ENCODE measurements around the gene NT5C.

DNA sequence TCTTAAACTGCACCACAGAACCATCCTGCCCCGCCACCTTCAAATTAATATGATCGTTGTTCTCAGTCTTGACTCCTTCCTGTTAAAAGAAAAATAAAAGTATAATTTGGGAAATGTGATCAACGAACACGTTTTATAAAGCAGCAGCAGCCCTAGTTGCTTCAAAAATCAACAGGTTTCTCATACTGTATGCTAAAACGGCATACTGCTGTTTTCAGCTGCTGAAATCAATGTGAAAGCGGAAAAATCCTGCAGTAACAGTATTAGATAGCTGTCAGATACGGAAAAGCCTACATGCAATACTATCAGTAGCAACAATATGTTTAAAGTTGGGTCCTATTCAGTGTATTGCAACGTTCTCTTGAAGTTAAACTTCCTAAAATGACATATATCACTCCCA lies 49.6 kb upstream of the NT5C start:
- TF ChIP-seq, protein P1, sequence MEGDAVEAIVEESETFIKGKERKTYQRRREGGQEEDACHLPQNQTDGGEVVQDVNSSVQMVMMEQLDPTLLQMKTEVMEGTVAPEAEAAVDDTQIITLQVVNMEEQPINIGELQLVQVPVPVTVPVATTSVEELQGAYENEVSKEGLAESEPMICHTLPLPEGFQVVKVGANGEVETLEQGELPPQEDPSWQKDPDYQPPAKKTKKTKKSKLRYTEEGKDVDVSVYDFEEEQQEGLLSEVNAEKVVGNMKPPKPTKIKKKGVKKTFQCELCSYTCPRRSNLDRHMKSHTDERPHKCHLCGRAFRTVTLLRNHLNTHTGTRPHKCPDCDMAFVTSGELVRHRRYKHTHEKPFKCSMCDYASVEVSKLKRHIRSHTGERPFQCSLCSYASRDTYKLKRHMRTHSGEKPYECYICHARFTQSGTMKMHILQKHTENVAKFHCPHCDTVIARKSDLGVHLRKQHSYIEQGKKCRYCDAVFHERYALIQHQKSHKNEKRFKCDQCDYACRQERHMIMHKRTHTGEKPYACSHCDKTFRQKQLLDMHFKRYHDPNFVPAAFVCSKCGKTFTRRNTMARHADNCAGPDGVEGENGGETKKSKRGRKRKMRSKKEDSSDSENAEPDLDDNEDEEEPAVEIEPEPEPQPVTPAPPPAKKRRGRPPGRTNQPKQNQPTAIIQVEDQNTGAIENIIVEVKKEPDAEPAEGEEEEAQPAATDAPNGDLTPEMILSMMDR (IDR thresholded peaks at IDR 0.05; ENCODE audit: low read length), result no peak
- TF ChIP-seq EZH2 (optimal IDR thresholded peaks at IDR 0.05; ENCODE audit: low read depth, low read length), result no peak

Data from MM.1S (cell line).